ENCODE data around the gene DNAJC4. TPM values are rescaled to one million over a fixed set of nuclear protein-coding genes. Genes with fewer than 3 reads are reported as not detected.
A peak's percentile ranks its signal among the peaks of the same experiment; 100 is the strongest.

Gene DNAJC4
- total RNA-seq, 1 experiment from 2014 or later: 26.0 TPM

DNA sequence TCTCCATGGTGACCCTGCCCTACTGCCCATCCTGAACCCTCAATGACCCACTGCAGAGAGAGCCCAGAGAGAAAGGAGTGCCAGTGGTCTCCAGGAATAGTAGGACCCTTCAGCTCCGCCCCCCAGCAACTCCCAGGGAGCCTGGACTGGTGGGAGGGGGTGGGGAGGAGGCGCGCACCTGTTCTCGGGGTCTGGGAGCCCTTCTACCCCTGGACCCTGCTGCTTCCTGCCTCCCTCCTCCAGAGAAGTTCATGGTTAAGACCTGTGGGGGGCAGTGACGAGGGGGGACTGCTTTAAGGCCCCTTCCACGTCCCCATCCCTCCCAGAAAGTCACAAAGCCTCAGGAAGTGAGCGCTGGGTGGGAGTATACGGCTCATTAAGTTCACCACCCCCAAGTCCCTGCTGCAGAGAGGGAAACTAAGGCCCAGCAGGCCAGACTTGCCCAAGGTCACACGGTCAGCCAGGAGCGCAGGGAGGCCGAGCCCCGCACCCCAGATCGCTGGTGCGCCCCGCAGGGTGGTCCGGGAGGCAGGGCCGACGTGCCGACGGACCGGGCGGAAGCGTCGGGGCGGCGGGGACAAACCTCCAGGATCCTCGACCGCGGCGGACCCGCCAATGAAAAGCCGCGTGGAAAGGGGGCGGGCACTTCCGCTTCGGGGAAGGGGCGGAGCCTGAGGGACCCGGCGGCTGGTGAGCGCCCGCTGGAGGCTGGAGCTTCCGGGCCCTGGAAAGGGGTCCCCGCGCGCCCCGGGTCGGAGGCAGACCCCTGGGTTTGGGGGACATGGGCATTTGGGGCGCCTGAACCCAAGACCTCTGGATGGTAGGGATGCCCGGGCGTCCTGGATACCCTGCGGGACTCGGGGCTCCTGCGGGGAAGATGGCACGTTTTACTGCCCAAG is 4.5 kb upstream of the DNAJC4 start, which contains the start of the genes NUDT22 and TRPT1 (continued):
- TF ChIP-seq, protein P1, sequence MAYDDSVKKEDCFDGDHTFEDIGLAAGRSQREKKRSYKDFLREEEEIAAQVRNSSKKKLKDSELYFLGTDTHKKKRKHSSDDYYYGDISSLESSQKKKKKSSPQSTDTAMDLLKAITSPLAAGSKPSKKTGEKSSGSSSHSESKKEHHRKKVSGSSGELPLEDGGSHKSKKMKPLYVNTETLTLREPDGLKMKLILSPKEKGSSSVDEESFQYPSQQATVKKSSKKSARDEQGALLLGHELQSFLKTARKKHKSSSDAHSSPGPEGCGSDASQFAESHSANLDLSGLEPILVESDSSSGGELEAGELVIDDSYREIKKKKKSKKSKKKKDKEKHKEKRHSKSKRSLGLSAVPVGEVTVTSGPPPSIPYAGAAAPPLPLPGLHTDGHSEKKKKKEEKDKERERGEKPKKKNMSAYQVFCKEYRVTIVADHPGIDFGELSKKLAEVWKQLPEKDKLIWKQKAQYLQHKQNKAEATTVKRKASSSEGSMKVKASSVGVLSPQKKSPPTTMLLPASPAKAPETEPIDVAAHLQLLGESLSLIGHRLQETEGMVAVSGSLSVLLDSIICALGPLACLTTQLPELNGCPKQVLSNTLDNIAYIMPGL (CRISPR knock-in tag; IDR thresholded peaks at IDR 0.05): peak; percentile 78
- TF ChIP-seq SP1 (CRISPR knock-in tag; conservative IDR thresholded peaks at IDR 0.05) (0 out of 2 replicates have a peak, but pooled peaks have one; percentile 76), ZNF671 (CRISPR knock-in tag; IDR thresholded peaks at IDR 0.05) (no peak), FOXK1 (CRISPR knock-in tag; IDR thresholded peaks at IDR 0.05) (peak; percentile 55; the same call in 1 of the 2 replicates), ZNF263 (CRISPR knock-in tag; IDR thresholded peaks at IDR 0.05; ENCODE audit: low read depth) (0 out of 2 replicates have a peak, but pooled peaks have one; percentile 9)
- TF ChIP-seq, protein P2, sequence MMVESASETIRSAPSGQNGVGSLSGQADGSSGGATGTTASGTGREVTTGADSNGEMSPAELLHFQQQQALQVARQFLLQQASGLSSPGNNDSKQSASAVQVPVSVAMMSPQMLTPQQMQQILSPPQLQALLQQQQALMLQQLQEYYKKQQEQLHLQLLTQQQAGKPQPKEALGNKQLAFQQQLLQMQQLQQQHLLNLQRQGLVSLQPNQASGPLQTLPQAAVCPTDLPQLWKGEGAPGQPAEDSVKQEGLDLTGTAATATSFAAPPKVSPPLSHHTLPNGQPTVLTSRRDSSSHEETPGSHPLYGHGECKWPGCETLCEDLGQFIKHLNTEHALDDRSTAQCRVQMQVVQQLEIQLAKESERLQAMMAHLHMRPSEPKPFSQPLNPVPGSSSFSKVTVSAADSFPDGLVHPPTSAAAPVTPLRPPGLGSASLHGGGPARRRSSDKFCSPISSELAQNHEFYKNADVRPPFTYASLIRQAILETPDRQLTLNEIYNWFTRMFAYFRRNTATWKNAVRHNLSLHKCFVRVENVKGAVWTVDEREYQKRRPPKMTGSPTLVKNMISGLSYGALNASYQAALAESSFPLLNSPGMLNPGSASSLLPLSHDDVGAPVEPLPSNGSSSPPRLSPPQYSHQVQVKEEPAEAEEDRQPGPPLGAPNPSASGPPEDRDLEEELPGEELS (CRISPR knock-in tag; IDR thresholded peaks at IDR 0.05): 0 out of 2 replicates have a peak, but pooled peaks have one; percentile 29
- TF ChIP-seq, protein P3, sequence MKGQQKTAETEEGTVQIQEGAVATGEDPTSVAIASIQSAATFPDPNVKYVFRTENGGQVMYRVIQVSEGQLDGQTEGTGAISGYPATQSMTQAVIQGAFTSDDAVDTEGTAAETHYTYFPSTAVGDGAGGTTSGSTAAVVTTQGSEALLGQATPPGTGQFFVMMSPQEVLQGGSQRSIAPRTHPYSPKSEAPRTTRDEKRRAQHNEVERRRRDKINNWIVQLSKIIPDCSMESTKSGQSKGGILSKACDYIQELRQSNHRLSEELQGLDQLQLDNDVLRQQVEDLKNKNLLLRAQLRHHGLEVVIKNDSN (CRISPR knock-in tag; IDR thresholded peaks at IDR 0.05): no peak; the same call in 1 of the 2 replicates

DNA sequence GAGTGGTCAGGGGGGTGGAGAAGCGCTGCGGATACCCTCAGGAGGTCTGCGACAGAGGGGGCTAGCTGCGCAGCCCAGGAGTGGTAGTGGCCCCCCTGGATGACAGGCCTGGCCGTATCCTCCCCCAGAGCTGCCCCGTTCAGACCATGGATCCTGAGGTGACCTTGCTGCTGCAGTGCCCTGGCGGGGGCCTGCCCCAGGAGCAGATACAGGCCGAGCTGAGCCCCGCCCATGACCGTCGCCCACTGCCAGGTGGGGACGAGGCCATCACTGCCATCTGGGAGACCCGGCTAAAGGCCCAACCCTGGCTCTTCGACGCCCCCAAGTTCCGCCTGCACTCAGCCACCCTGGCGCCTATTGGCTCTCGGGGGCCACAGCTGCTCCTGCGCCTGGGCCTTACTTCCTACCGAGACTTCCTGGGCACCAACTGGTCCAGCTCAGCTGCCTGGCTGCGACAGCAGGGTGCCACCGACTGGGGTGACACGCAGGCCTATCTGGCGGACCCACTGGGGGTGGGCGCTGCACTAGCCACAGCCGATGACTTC is 3.8 kb upstream of the DNAJC4 start:
- no peak for DNase-seq (ENCODE audit: low spot score)
- peak; percentile 3 for ATAC-seq
- Mint-ChIP-seq H3K27ac (no peak overlapping the region), H3K9me3 (no peaks in the 10 kb centered on the region), H3K4me1 (peaks cover 28% of the 10 kb centered on the region), H3K4me3 (peak overlapping the region; percentile 81), H3K36me3 (no peaks in the 10 kb centered on the region), H3K27me3 (ENCODE audit: low read depth) (no peaks in the 10 kb centered on the region)
- POLR2A ChIA-PET: interaction anchor here (0.9 to 1.9 kb wide), 7 partner anchors 20 to 309 kb away, joined by 3 to 13 read pairs (median 3); partner anchors contain the start of genes FERMT3, PLCB3, PPP1R14B and RCOR2
- CTCF ChIA-PET: interaction anchor here (0.6 to 3.8 kb wide), 18 partner anchors 9 to 130 kb away, joined by 3 to 27 read pairs (median 5); partner anchors contain the start of genes ESRRA, FERMT3, MACROD1 and PLCB3
- TF ChIP-seq JAZF1 (CRISPR knock-in tag; IDR thresholded peaks at IDR 0.05) (no peak), ATF1 (CRISPR knock-in tag; IDR thresholded peaks at IDR 0.05) (no peak), ETV6 (CRISPR knock-in tag; IDR thresholded peaks at IDR 0.05) (no peak)
- TF ChIP-seq, protein P4, sequence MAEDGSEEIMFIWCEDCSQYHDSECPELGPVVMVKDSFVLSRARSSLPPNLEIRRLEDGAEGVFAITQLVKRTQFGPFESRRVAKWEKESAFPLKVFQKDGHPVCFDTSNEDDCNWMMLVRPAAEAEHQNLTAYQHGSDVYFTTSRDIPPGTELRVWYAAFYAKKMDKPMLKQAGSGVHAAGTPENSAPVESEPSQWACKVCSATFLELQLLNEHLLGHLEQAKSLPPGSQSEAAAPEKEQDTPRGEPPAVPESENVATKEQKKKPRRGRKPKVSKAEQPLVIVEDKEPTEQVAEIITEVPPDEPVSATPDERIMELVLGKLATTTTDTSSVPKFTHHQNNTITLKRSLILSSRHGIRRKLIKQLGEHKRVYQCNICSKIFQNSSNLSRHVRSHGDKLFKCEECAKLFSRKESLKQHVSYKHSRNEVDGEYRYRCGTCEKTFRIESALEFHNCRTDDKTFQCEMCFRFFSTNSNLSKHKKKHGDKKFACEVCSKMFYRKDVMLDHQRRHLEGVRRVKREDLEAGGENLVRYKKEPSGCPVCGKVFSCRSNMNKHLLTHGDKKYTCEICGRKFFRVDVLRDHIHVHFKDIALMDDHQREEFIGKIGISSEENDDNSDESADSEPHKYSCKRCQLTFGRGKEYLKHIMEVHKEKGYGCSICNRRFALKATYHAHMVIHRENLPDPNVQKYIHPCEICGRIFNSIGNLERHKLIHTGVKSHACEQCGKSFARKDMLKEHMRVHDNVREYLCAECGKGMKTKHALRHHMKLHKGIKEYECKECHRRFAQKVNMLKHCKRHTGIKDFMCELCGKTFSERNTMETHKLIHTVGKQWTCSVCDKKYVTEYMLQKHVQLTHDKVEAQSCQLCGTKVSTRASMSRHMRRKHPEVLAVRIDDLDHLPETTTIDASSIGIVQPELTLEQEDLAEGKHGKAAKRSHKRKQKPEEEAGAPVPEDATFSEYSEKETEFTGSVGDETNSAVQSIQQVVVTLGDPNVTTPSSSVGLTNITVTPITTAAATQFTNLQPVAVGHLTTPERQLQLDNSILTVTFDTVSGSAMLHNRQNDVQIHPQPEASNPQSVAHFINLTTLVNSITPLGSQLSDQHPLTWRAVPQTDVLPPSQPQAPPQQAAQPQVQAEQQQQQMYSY (CRISPR knock-in tag; IDR thresholded peaks at IDR 0.05): no peak
- TF ChIP-seq, protein P5, sequence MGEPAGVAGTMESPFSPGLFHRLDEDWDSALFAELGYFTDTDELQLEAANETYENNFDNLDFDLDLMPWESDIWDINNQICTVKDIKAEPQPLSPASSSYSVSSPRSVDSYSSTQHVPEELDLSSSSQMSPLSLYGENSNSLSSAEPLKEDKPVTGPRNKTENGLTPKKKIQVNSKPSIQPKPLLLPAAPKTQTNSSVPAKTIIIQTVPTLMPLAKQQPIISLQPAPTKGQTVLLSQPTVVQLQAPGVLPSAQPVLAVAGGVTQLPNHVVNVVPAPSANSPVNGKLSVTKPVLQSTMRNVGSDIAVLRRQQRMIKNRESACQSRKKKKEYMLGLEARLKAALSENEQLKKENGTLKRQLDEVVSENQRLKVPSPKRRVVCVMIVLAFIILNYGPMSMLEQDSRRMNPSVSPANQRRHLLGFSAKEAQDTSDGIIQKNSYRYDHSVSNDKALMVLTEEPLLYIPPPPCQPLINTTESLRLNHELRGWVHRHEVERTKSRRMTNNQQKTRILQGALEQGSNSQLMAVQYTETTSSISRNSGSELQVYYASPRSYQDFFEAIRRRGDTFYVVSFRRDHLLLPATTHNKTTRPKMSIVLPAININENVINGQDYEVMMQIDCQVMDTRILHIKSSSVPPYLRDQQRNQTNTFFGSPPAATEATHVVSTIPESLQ (CRISPR knock-in tag; IDR thresholded peaks at IDR 0.05): no peak
- TF ChIP-seq, protein P6, sequence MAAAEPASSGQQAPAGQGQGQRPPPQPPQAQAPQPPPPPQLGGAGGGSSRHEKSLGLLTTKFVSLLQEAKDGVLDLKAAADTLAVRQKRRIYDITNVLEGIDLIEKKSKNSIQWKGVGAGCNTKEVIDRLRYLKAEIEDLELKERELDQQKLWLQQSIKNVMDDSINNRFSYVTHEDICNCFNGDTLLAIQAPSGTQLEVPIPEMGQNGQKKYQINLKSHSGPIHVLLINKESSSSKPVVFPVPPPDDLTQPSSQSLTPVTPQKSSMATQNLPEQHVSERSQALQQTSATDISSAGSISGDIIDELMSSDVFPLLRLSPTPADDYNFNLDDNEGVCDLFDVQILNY (CRISPR knock-in tag; IDR thresholded peaks at IDR 0.05): no peak
- TF ChIP-seq, protein P7, sequence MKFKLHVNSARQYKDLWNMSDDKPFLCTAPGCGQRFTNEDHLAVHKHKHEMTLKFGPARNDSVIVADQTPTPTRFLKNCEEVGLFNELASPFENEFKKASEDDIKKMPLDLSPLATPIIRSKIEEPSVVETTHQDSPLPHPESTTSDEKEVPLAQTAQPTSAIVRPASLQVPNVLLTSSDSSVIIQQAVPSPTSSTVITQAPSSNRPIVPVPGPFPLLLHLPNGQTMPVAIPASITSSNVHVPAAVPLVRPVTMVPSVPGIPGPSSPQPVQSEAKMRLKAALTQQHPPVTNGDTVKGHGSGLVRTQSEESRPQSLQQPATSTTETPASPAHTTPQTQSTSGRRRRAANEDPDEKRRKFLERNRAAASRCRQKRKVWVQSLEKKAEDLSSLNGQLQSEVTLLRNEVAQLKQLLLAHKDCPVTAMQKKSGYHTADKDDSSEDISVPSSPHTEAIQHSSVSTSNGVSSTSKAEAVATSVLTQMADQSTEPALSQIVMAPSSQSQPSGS (CRISPR knock-in tag; IDR thresholded peaks at IDR 0.05; ENCODE audit: borderline replicate concordance, low read depth): no peak
- TF ChIP-seq, protein P8, sequence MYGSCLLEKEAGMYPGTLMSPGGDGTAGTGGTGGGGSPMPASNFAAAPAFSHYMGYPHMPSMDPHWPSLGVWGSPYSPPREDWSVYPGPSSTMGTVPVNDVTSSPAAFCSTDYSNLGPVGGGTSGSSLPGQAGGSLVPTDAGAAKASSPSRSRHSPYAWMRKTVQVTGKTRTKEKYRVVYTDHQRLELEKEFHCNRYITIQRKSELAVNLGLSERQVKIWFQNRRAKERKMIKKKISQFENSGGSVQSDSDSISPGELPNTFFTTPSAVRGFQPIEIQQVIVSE (CRISPR knock-in tag; IDR thresholded peaks at IDR 0.05; ENCODE audit: borderline replicate concordance): no peak
- TF ChIP-seq, protein P9, sequence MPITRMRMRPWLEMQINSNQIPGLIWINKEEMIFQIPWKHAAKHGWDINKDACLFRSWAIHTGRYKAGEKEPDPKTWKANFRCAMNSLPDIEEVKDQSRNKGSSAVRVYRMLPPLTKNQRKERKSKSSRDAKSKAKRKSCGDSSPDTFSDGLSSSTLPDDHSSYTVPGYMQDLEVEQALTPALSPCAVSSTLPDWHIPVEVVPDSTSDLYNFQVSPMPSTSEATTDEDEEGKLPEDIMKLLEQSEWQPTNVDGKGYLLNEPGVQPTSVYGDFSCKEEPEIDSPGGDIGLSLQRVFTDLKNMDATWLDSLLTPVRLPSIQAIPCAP (CRISPR knock-in tag; IDR thresholded peaks at IDR 0.05): no peak

Measured in WTC11 (cell line).